ENCODE measurements around the gene AK2.

- TF ChIP-seq CTCF (conservative IDR thresholded peaks at IDR 0.05 in 1 of 2, IDR thresholded peaks at IDR 0.05 in 1 of 2; ENCODE audit: low read depth in 1 of 2, low read length in 2 of 2) (no peak), EZH2 (IDR thresholded peaks at IDR 0.05; ENCODE audit: low read length, missing control alignments) (no peak)
Measured at GRCh38 chr1:33080373-33080772, 43.7 kb upstream of the AK2 start.

Data from fibroblast of lung (primary cell).